Measurements from ENCODE around the gene SLC13A3. TPM values are rescaled to one million over a fixed set of nuclear protein-coding genes. Genes with fewer than 3 reads are reported as not detected.

Gene SLC13A3
- total and polyA plus RNA-seq, 2 donors from 2014 or later, result 31.5 to 241 TPM

DNA sequence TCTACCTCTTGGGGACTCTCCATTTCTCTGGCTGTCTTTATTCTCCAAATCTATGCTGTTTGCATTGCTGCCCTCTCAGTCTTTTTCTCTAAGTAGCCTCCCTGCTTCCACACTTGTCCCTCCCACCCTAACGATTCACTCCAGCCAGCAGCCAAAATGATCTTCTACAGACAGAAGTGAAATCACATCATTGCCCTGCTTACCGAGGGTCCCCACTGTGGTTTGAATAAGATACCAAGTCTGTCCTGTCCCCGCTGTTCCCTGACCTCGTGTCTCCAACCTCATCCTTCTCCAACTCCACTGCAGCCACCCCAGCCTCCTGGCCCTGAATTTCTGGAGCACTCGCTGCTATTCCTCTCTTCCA lies 89.3 kb downstream of the SLC13A3 start:
- Histone ChIP-seq H3K36me3 (ENCODE audit: control insufficient read depth in 2 of 3, insufficient read depth in 3 of 3, low read length in 3 of 3) (peaks cover 0 to 11% (median 0%) of the 10 kb centered on the region in 3 donors), H3K9me3 (ENCODE audit: control insufficient read depth in 2 of 3, insufficient read depth in 1 of 3, low read length in 3 of 3) (no peaks in the 10 kb centered on the region), H3K9ac (ENCODE audit: low read length in 3 of 3) (peak overlapping the region in 2 of 3 donors; percentile 6 to 31), H3K27me3 (ENCODE audit: control insufficient read depth, insufficient read depth, low read length) (no peaks in the 10 kb centered on the region), H3K4me3 (ENCODE audit: low read length in 3 of 3) (peak overlapping the region in 2 of 3 donors; percentile 35 to 45), H3K27ac (ENCODE audit: low read depth in 2 of 2, low read length in 2 of 2) (peak overlapping the region in 1 of 2 donors; percentile 9), H3K4me1 (ENCODE audit: control insufficient read depth in 2 of 3, insufficient read depth in 2 of 3, low read depth in 1 of 3, low read length in 3 of 3) (peaks cover 0 to 3% (median 0%) of the 10 kb centered on the region in 3 donors)
- TF ChIP-seq, protein P1, sequence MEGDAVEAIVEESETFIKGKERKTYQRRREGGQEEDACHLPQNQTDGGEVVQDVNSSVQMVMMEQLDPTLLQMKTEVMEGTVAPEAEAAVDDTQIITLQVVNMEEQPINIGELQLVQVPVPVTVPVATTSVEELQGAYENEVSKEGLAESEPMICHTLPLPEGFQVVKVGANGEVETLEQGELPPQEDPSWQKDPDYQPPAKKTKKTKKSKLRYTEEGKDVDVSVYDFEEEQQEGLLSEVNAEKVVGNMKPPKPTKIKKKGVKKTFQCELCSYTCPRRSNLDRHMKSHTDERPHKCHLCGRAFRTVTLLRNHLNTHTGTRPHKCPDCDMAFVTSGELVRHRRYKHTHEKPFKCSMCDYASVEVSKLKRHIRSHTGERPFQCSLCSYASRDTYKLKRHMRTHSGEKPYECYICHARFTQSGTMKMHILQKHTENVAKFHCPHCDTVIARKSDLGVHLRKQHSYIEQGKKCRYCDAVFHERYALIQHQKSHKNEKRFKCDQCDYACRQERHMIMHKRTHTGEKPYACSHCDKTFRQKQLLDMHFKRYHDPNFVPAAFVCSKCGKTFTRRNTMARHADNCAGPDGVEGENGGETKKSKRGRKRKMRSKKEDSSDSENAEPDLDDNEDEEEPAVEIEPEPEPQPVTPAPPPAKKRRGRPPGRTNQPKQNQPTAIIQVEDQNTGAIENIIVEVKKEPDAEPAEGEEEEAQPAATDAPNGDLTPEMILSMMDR (IDR thresholded peaks at IDR 0.05; ENCODE audit: borderline replicate concordance, extremely low read depth, insufficient read depth), result no peak
- FAIRE-seq (no peak), DNase-seq (no peak)
- intact Hi-C loops (cut with DNase I), result no loop called here

DNA sequence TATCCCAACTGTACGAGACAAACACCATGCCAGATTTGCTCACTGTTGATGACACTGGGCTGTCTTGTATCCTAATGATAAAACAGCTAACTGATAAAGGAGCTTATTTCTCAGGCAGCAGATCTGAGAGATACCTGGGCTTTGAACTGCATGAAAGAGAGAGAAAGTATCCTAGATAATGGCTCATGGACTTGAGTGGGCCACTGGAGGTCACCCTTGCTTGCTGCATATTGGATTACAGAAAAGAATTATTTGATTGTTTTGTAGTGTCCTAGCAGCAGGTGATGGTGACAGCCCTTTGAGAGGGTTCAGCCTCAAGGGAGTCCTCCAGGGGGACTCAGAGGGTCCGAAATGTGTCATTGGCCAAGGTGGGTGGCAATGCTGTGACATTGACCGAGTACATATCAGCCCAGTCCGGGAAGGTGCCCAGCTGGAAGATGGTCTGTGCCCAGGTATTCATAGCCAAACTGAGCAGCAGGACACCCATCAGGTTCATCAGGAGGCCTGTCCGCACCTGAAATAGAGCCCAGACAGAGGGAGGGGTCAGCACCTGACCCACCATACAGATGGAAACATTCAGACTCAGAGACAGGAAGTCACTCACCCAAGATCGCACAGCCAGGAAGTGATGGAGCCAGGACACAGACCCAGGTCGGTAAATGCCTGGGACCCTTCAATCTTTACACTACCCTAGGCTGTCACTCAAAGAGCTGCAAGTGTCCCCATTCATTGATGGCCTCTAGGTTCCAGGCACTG lies 91.4 kb downstream of the SLC13A3 start:
- Histone ChIP-seq H3K9me3 (ENCODE audit: control insufficient read depth in 2 of 3, insufficient read depth in 1 of 3, low read length in 3 of 3) (no peaks in the 10 kb centered on the region), H3K4me1 (ENCODE audit: control insufficient read depth in 2 of 3, insufficient read depth in 2 of 3, low read depth in 1 of 3, low read length in 3 of 3) (peaks cover 0 to 3% (median 0%) of the 10 kb centered on the region in 3 donors), H3K27me3 (ENCODE audit: control insufficient read depth, insufficient read depth, low read length) (no peaks in the 10 kb centered on the region), H3K4me3 (ENCODE audit: low read length in 3 of 3) (no peak overlapping the region), H3K27ac (ENCODE audit: low read depth in 2 of 2, low read length in 2 of 2) (no peak overlapping the region), H3K36me3 (ENCODE audit: control insufficient read depth in 2 of 3, insufficient read depth in 3 of 3, low read length in 3 of 3) (peaks cover 0 to 11% (median 0%) of the 10 kb centered on the region in 3 donors), H3K9ac (ENCODE audit: low read length in 3 of 3) (no peak overlapping the region)
- DNase-seq (peak in 1 of 5 donors; percentile 18), FAIRE-seq (no peak)
- intact Hi-C loops (cut with DNase I), result no loop called here
- TF ChIP-seq, protein P1 (IDR thresholded peaks at IDR 0.05; ENCODE audit: borderline replicate concordance, extremely low read depth, insufficient read depth), result no peak

DNA sequence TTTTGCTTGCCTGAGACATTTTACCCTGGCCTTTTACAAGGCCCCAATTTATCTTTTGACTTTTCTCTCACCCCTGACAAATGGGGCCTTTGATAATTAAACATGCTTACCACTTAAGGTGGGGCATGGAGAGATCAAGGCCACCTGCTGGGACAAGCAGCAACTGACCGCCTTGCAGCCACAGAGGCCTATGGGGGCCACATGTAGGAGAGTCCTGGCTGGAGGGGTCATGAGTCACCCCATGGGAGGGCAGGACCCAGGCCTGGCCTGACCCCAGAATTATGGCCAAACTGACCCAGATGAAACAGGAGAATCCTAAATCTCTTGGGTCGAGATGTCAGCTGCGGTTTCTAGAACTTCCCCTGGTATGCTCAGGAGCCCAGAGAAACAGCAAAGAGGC lies 92.3 kb downstream of the SLC13A3 start:
- peaks cover 0 to 3% (median 0%) of the 10 kb centered on the region in 3 donors for H3K4me1 ChIP-seq (ENCODE audit: control insufficient read depth in 2 of 3, insufficient read depth in 2 of 3, low read depth in 1 of 3, low read length in 3 of 3)
- peaks cover 0 to 11% (median 0%) of the 10 kb centered on the region in 3 donors for H3K36me3 ChIP-seq (ENCODE audit: control insufficient read depth in 2 of 3, insufficient read depth in 3 of 3, low read length in 3 of 3)
- H3K9me3 ChIP-seq (ENCODE audit: control insufficient read depth in 2 of 3, insufficient read depth in 1 of 3, low read length in 3 of 3), result no peaks in the 10 kb centered on the region
- H3K9ac ChIP-seq (ENCODE audit: low read length in 3 of 3), result no peak overlapping the region
- TF ChIP-seq, protein P1 (IDR thresholded peaks at IDR 0.05; ENCODE audit: borderline replicate concordance, extremely low read depth, insufficient read depth), result no peak
- H3K27me3 ChIP-seq (ENCODE audit: control insufficient read depth, insufficient read depth, low read length), result no peaks in the 10 kb centered on the region
- no peak overlapping the region for H3K4me3 ChIP-seq (ENCODE audit: low read length in 3 of 3)
- intact Hi-C loops (cut with DNase I), result no loop called here
- H3K27ac ChIP-seq (ENCODE audit: low read depth in 2 of 2, low read length in 2 of 2), result no peak overlapping the region
- DNase-seq (no peak), FAIRE-seq (no peak)
